Neuronal stem cell (in vitro differentiated cells): ENCODE data around the gene UBAP1.

Experiments
- DNase-seq: peaks from one replicate; pipeline ENCODE4 v3.0.0-alpha.2; 2013; ENCODE audit warnings: low spot score
- H2AFZ ChIP-seq: one replicate; pipeline ENCODE4 v1.6.1; 2013; ENCODE audit warnings: mild to moderate bottlenecking, low read length, inconsistent platforms
- H2AK5ac ChIP-seq: 2 replicates; pipeline ENCODE4 v1.6.1; 2013; ENCODE audit warnings: low read depth, mild to moderate bottlenecking, inconsistent platforms, low read length, moderate library complexity, mixed read lengths
- H2BK120ac ChIP-seq: 2 replicates; pipeline ENCODE4 v1.6.1; 2013; ENCODE audit warnings: low read depth, mild to moderate bottlenecking, inconsistent platforms, low read length, moderate library complexity, mixed read lengths
- H2BK12ac ChIP-seq: one replicate; pipeline ENCODE4 v1.6.1; 2013; ENCODE audit warnings: low read length, inconsistent platforms
- H2BK15ac ChIP-seq: 2 replicates; pipeline ENCODE4 v1.6.1; 2013; ENCODE audit warnings: mild to moderate bottlenecking, low read length, inconsistent platforms, mixed read lengths
- H2BK5ac ChIP-seq: one replicate; pipeline ENCODE4 v1.6.1; 2013; ENCODE audit warnings: inconsistent platforms, mild to moderate bottlenecking, low read length, moderate library complexity
- H3K14ac ChIP-seq: one replicate; pipeline ENCODE4 v1.6.1; 2013; ENCODE audit warnings: low read length, inconsistent platforms
- H3K18ac ChIP-seq: 2 replicates; pipeline ENCODE4 v1.6.1; 2013; ENCODE audit warnings: low read length, inconsistent platforms
- H3K23ac ChIP-seq: 2 replicates; pipeline ENCODE4 v1.6.1; 2013; ENCODE audit warnings: low read depth, mild to moderate bottlenecking, mixed read lengths, low read length, inconsistent platforms; ENCODE audit not compliant: poor library complexity
- H3K27ac ChIP-seq: replicated peaks from 3 replicates; pipeline ENCODE4 v1.5.1; 2013; ENCODE audit warnings: low read length, inconsistent platforms
- H3K27me3 ChIP-seq, 3 experiments: 2 replicates each; pipeline ENCODE4 v1.6.1; 2013; ENCODE audit warnings: low read length in 3 of 3, mild to moderate bottlenecking in 2 of 3, inconsistent platforms in 1 of 3, low read depth in 1 of 3, mixed read lengths in 1 of 3, moderate library complexity in 1 of 3; ENCODE audit not compliant: control insufficient read depth in 3 of 3, insufficient read depth in 3 of 3
- H3K36me3 ChIP-seq, 2 donors: replicated peaks in 1 of 2; 2 replicates each; pipeline ENCODE4 v1.6.1; 2013; ENCODE audit warnings: low read length in 2 of 2; ENCODE audit not compliant: control insufficient read depth in 2 of 2, insufficient read depth in 2 of 2
- H3K4ac ChIP-seq: 2 replicates; pipeline ENCODE4 v1.6.1; 2013; ENCODE audit warnings: inconsistent platforms, mild to moderate bottlenecking, low read length, moderate library complexity
- H3K4me1 ChIP-seq, 2 donors: 1 replicate in 1 of 2; 2 replicates in 1 of 2; pipeline ENCODE4 v1.6.1; 2013; ENCODE audit warnings: low read length in 2 of 2, low read depth in 1 of 2; ENCODE audit not compliant: control insufficient read depth in 2 of 2, insufficient read depth in 1 of 2
- H3K4me2 ChIP-seq: one replicate; pipeline ENCODE4 v1.6.1; 2013; ENCODE audit warnings: mild to moderate bottlenecking, low read length, inconsistent platforms; ENCODE audit not compliant: insufficient read depth, poor library complexity, severe bottlenecking
- H3K4me3 ChIP-seq, 2 donors: 2 replicates each; pipeline ENCODE4 v1.5.1; 2013; ENCODE audit warnings: low read length in 2 of 2, mild to moderate bottlenecking in 2 of 2, inconsistent platforms in 1 of 2, moderate library complexity in 1 of 2
- H3K79me1 ChIP-seq: one replicate; pipeline ENCODE4 v1.6.1; 2013; ENCODE audit warnings: low read depth, mild to moderate bottlenecking, inconsistent platforms, low read length, moderate library complexity
- H3K9ac ChIP-seq: one replicate; pipeline ENCODE4 v1.6.1; 2013; ENCODE audit warnings: mild to moderate bottlenecking, low read depth, low read length, inconsistent platforms; ENCODE audit not compliant: poor library complexity
- H3K9me3 ChIP-seq, 2 donors: replicated peaks in 1 of 2; 2 replicates each; pipeline versions ENCODE3 to v1.6.1; 2013; ENCODE audit warnings: low read length in 2 of 2, mild to moderate bottlenecking in 2 of 2, inconsistent platforms in 1 of 2, low read depth in 1 of 2, mixed read lengths in 1 of 2, moderate library complexity in 1 of 2; ENCODE audit not compliant: control insufficient read depth in 2 of 2, insufficient read depth in 1 of 2
- H4K8ac ChIP-seq: one replicate; pipeline ENCODE4 v1.6.1; 2013; ENCODE audit warnings: low read depth, mild to moderate bottlenecking, inconsistent platforms, low read length, moderate library complexity
- H4K91ac ChIP-seq: one replicate; pipeline ENCODE4 v1.6.1; 2013; ENCODE audit warnings: low read length, low read depth, mild to moderate bottlenecking, inconsistent platforms; ENCODE audit not compliant: poor library complexity
- WGBS, 2 donors: extraction: QIAGEN DNeasy Blood & Tissue Kit; methylation state at CpG; one replicate each; pipeline ENCODE4 v1.1.7; 2013; ENCODE audit warnings: missing lambda C conversion rate in 2 of 2, mixed read lengths in 1 of 2; ENCODE audit not compliant: insufficient read length in 2 of 2, insufficient replicate concordance in 1 of 2; ENCODE audit errors: extremely low coverage in 2 of 2; 5-methylcytosine and 5-hydroxymethylcytosine counted together

Gene UBAP1

GRCh38 chr9:34262971-34263370 is 84.1 kb downstream of the UBAP1 start:
- no peak overlapping the region for H3K27ac ChIP-seq
- WGBS, 2 donors, result no CpG with 5 or more reads among the region's 3 CpGs
- DNase-seq, result no peak
- no peaks in the 10 kb centered on the region for H3K27me3 ChIP-seq
- H3K23ac ChIP-seq, result no peak overlapping the region
- H3K4me1 ChIP-seq, result no peaks in the 10 kb centered on the region
- no peak overlapping the region for H3K4ac ChIP-seq
- no peak overlapping the region for H3K14ac ChIP-seq
- H2AFZ ChIP-seq, result no peak overlapping the region
- H3K18ac ChIP-seq, result no peak overlapping the region
- H3K9me3 ChIP-seq, result no peaks in the 10 kb centered on the region
- peaks cover 10 to 60% of the 10 kb centered on the region in 2 donors for H3K36me3 ChIP-seq
- H2BK120ac ChIP-seq, result no peak overlapping the region
- H2BK15ac ChIP-seq, result no peak overlapping the region
- H2AK5ac ChIP-seq, result no peak overlapping the region
- H3K4me3 ChIP-seq, result no peak overlapping the region
- H3K9ac ChIP-seq, result no peak overlapping the region
- no peak overlapping the region for H2BK5ac ChIP-seq
- no peaks in the 10 kb centered on the region for H3K79me1 ChIP-seq
- no peak overlapping the region for H4K91ac ChIP-seq
- no peak overlapping the region for H3K4me2 ChIP-seq
- no peak overlapping the region for H2BK12ac ChIP-seq
- no peak overlapping the region for H4K8ac ChIP-seq

- H3K9ac ChIP-seq, result no peak overlapping the region
- H2BK120ac ChIP-seq, result no peak overlapping the region
These were observed 88.8 kb downstream of the UBAP1 start for GRCh38 chr9:34267660-34268059.

GRCh38 chr9:34271265-34272006 is 92.6 kb downstream of the UBAP1 start:
- Histone ChIP-seq H3K4me3 (no peak overlapping the region), H3K4me2 (no peak overlapping the region), H4K91ac (no peak overlapping the region), H2AFZ (no peak overlapping the region), H3K9ac (no peak overlapping the region), H2BK15ac (no peak overlapping the region), H3K23ac (no peak overlapping the region), H3K36me3 (peaks cover 2 to 32% of the 10 kb centered on the region in 2 donors), H4K8ac (no peak overlapping the region), H2BK120ac (no peak overlapping the region), H3K18ac (no peak overlapping the region), H3K27me3 (no peaks in the 10 kb centered on the region), H3K9me3 (no peaks in the 10 kb centered on the region), H3K4ac (no peak overlapping the region), H2AK5ac (no peak overlapping the region), H2BK5ac (no peak overlapping the region), H3K79me1 (no peaks in the 10 kb centered on the region), H3K4me1 (no peaks in the 10 kb centered on the region), H3K14ac (no peak overlapping the region), H3K27ac (no peak overlapping the region), H2BK12ac (no peak overlapping the region)
- WGBS, 2 donors, result no CpG with 5 or more reads among the region's 5 CpGs
- DNase-seq, result no peak

More at GRCh38 chr9:34267660-34268059, 88.8 kb downstream of the UBAP1 start:
- Histone ChIP-seq H3K14ac (no peak overlapping the region), H2BK12ac (no peak overlapping the region), H2BK5ac (no peak overlapping the region), H4K91ac (no peak overlapping the region), H2BK15ac (no peak overlapping the region), H2AFZ (no peak overlapping the region), H3K23ac (no peak overlapping the region), H3K9me3 (no peaks in the 10 kb centered on the region), H3K79me1 (no peaks in the 10 kb centered on the region), H3K27ac (no peak overlapping the region), H3K36me3 (peaks cover 4 to 53% of the 10 kb centered on the region in 2 donors), H2AK5ac (no peak overlapping the region), H3K27me3 (no peaks in the 10 kb centered on the region), H3K4me1 (no peaks in the 10 kb centered on the region), H4K8ac (no peak overlapping the region), H3K4me2 (no peak overlapping the region), H3K18ac (no peak overlapping the region), H3K4ac (no peak overlapping the region), H3K4me3 (no peak overlapping the region)
- no CpG with 5 or more reads among the region's 1 CpG for WGBS, 2 donors
- DNase-seq, result no peak

- Histone ChIP-seq H3K36me3 (peaks cover 2 to 32% of the 10 kb centered on the region in 2 donors), H3K4me2 (no peak overlapping the region), H4K8ac (no peak overlapping the region), H3K9me3 (no peaks in the 10 kb centered on the region), H4K91ac (no peak overlapping the region), H3K79me1 (no peaks in the 10 kb centered on the region), H2AK5ac (no peak overlapping the region), H3K9ac (no peak overlapping the region), H2BK120ac (no peak overlapping the region), H3K4me1 (no peaks in the 10 kb centered on the region), H3K27me3 (no peaks in the 10 kb centered on the region), H2BK12ac (no peak overlapping the region), H3K27ac (no peak overlapping the region), H3K4ac (no peak overlapping the region), H3K4me3 (no peak overlapping the region), H2BK15ac (no peak overlapping the region), H2BK5ac (no peak overlapping the region), H2AFZ (no peak overlapping the region), H3K14ac (no peak overlapping the region), H3K18ac (no peak overlapping the region), H3K23ac (no peak overlapping the region)
- WGBS, 2 donors, result no CpG with 5 or more reads among the region's 3 CpGs
- DNase-seq, result no peak
These were observed 93.3 kb downstream of the UBAP1 start for GRCh38 chr9:34272101-34272541.
